H4 (cell line): Measurements from ENCODE around the gene FAF2. TPM values are rescaled to one million over a fixed set of nuclear protein-coding genes. Genes with fewer than 3 reads are reported as not detected.
"Not testable (repeated sequence)": the region's sequence is repeated elsewhere in the genome, so short reads cannot be mapped to it uniquely, and the experiment has no call there.

Source experiments
- DNase-seq: peaks from one replicate; pipeline ENCODE4 v3.0.0-alpha.2; 2015; ENCODE audit warnings: low spot score
- total RNA-seq: library from RNA; depleted of rRNA; stranded (reverse); fragments of >200 nt; shearing (Covaris generic); gene quantifications from 2 replicates; pipeline ENCODE4 v1.2.3, GENCODE V29; 2014; rRNA removed

FAF2 gene
- total RNA-seq, 1 experiment from 2014 or later, result 64.6 TPM

- DNase-seq, result no peak
Measured at GRCh38 chr5:176542596-176543427, 94.6 kb downstream of the FAF2 start.

GRCh38 chr5:176543428-176544182 lies 95.4 kb downstream of the FAF2 start:
- no peak for DNase-seq

GRCh38 chr5:176545388-176545736 lies 97.2 kb downstream of the FAF2 start:
- no peak for DNase-seq

- no peak for DNase-seq
Measured at GRCh38 chr5:176545737-176546509, 97.7 kb downstream of the FAF2 start.

- no peak for DNase-seq
Measured at GRCh38 chr5:176547802-176548201, 99.6 kb downstream of the FAF2 start.

- DNase-seq, result no peak
Measured at GRCh38 chr5:176548967-176549444, 100.8 kb downstream of the FAF2 start, which contains the start of gene CDHR2. Gene CDHR2, plus strand, starts transcription at chr5:176549342. Its CDS starts 16,011 bp downstream, at chr5:176565353.

- no peak for DNase-seq
Measured at GRCh38 chr5:176549871-176550270, 101.7 kb downstream of the FAF2 start.

- no peak for DNase-seq
Measured at GRCh38 chr5:176550275-176550831, 102.2 kb downstream of the FAF2 start.

GRCh38 chr5:176550937-176551336 lies 102.8 kb downstream of the FAF2 start:
- DNase-seq, result not testable (repeated sequence)

GRCh38 chr5:176552332-176552869 lies 104.2 kb downstream of the FAF2 start:
- no peak for DNase-seq

- DNase-seq, result no peak
Measured at GRCh38 chr5:176553260-176554085, 105.3 kb downstream of the FAF2 start.

- DNase-seq, result no peak
Measured at GRCh38 chr5:176557846-176558245, 109.7 kb downstream of the FAF2 start.

Other genes starting within 250 kb of the FAF2 start
- 16.6 and 17.7 TPM in 2 replicates for gene SIMC1, start 210.0 kb upstream of the FAF2 start, total RNA-seq
- gene KIAA1191, start 86.6 kb upstream of the FAF2 start, total RNA-seq, result 83.8 and 97.8 TPM in 2 replicates
- gene ARL10, start 82.9 kb upstream of the FAF2 start, total RNA-seq, result 0.02 TPM in 1 of 2 replicates, not detected in the other
- 30.9 and 47.2 TPM in 2 replicates for gene NOP16, start 59.8 kb upstream of the FAF2 start, total RNA-seq
- gene HIGD2A, start 59.6 kb upstream of the FAF2 start, total RNA-seq, result 182 and 212 TPM in 2 replicates
- 80.4 and 81.9 TPM in 2 replicates for gene CLTB, start 31.8 kb upstream of the FAF2 start, total RNA-seq
- gene RNF44, start 89.0 kb downstream of the FAF2 start, total RNA-seq, result 3.0 and 4.9 TPM in 2 replicates
- not detected in 2 replicates for gene CDHR2, start 101.0 kb downstream of the FAF2 start, total RNA-seq
- gene GPRIN1, start 161.8 kb downstream of the FAF2 start, total RNA-seq, result 11.7 and 14.0 TPM in 2 replicates
- 0.48 TPM in 1 of 2 replicates, not detected in the other for gene SNCB, start 182.1 kb downstream of the FAF2 start, total RNA-seq
- gene EIF4E1B, start 182.3 kb downstream of the FAF2 start, total RNA-seq, result not detected in 2 replicates
- 48.0 and 49.6 TPM in 2 replicates for gene TSPAN17, start 199.1 kb downstream of the FAF2 start, total RNA-seq